ENCODE results near the gene STK39.
"Not testable (repeated sequence)": the region's sequence is repeated elsewhere in the genome, so short reads cannot be mapped to it uniquely, and the experiment has no call there.

Gene STK39

GRCh38 chr2:168047091-168047690 lies 200.2 kb downstream of the STK39 start:
- no peak for DNase-seq (ENCODE audit: low read depth)

GRCh38 chr2:168044579-168044978 lies 202.8 kb downstream of the STK39 start:
- no peak for DNase-seq (ENCODE audit: low read depth)

- no peak for DNase-seq (ENCODE audit: low read depth)
These were observed 203.2 kb downstream of the STK39 start for GRCh38 chr2:168044176-168044575.

GRCh38 chr2:168042127-168042824 lies 205.1 kb downstream of the STK39 start:
- DNase-seq (ENCODE audit: low read depth), result not testable (repeated sequence)

- DNase-seq (ENCODE audit: low read depth), result no peak
These were observed 207.5 kb downstream of the STK39 start for GRCh38 chr2:168039881-168040280.

GRCh38 chr2:168037778-168038177 lies 209.6 kb downstream of the STK39 start:
- DNase-seq (ENCODE audit: low read depth), result no peak

GRCh38 chr2:168035458-168035857 lies 211.9 kb downstream of the STK39 start:
- DNase-seq (ENCODE audit: low read depth), result no peak

GRCh38 chr2:168034616-168035015 lies 212.8 kb downstream of the STK39 start:
- DNase-seq (ENCODE audit: low read depth), result no peak

- DNase-seq (ENCODE audit: low read depth), result no peak
These were observed 213.4 kb downstream of the STK39 start for GRCh38 chr2:168033966-168034365.

GRCh38 chr2:168032091-168032490 lies 215.3 kb downstream of the STK39 start:
- no peak for DNase-seq (ENCODE audit: low read depth)

- no peak for DNase-seq (ENCODE audit: low read depth)
These were observed 216.4 kb downstream of the STK39 start for GRCh38 chr2:168030862-168031624.

- DNase-seq (ENCODE audit: low read depth), result no peak
These were observed 218.3 kb downstream of the STK39 start for GRCh38 chr2:168029071-168029470.

GRCh38 chr2:168028362-168028761 lies 219.0 kb downstream of the STK39 start:
- no peak for DNase-seq (ENCODE audit: low read depth)

- DNase-seq (ENCODE audit: low read depth), result no peak
These were observed 221.8 kb downstream of the STK39 start for GRCh38 chr2:168025487-168026202.

GRCh38 chr2:168024459-168024858 lies 222.9 kb downstream of the STK39 start:
- no peak for DNase-seq (ENCODE audit: low read depth)

GRCh38 chr2:168021800-168022587 lies 225.4 kb downstream of the STK39 start:
- DNase-seq (ENCODE audit: low read depth), result no peak

- no peak for DNase-seq (ENCODE audit: low read depth)
These were observed 232.0 kb downstream of the STK39 start for GRCh38 chr2:168015274-168015953.

- no peak for DNase-seq (ENCODE audit: low read depth)
These were observed 237.5 kb downstream of the STK39 start for GRCh38 chr2:168009900-168010299.

GRCh38 chr2:168008646-168009195 lies 238.7 kb downstream of the STK39 start:
- no peak for DNase-seq (ENCODE audit: low read depth)

- DNase-seq (ENCODE audit: low read depth), result no peak
These were observed 240.9 kb downstream of the STK39 start for GRCh38 chr2:168006498-168006897.

- no peak for DNase-seq (ENCODE audit: low read depth)
These were observed 241.8 kb downstream of the STK39 start for GRCh38 chr2:168005586-168005985.

All from stimulated activated CD8-positive, alpha-beta memory T cell treated with anti-CD3 and anti-CD28 coated beads, Interleukin-12 subunit alpha, Interleukin-12 subunit beta, amount 100 ng/mL, for 4 hours (primary cell).